ENCODE measurements around the gene ZFYVE16.
"Not testable (repeated sequence)": the region's sequence is repeated elsewhere in the genome, so short reads cannot be mapped to it uniquely, and the experiment has no call there.

Gene ZFYVE16

GRCh38 chr5:80390413-80390812 lies 17.5 kb upstream of the ZFYVE16 start:
- DNase-seq; H2BK12ac ChIP-seq (ENCODE audit: low read length); H3K4ac ChIP-seq (ENCODE audit: low read depth, low read length); H4K8ac ChIP-seq (ENCODE audit: low read depth, low read length); H3K79me2 ChIP-seq (ENCODE audit: control insufficient read depth, insufficient read depth, low read length, poor library complexity); H2AK5ac ChIP-seq (ENCODE audit: low read length); H3K14ac ChIP-seq (ENCODE audit: low read length); H3K9me3 ChIP-seq (ENCODE audit: insufficient read depth, low read depth, low read length); H3K4me3 ChIP-seq (ENCODE audit: low read depth, low read length); H3K4me2 ChIP-seq (ENCODE audit: low read length); H3K79me1 ChIP-seq (ENCODE audit: low read length); H3K27ac ChIP-seq (ENCODE audit: low read depth, low read length); H4K12ac ChIP-seq (ENCODE audit: low read depth, low read length); H2BK5ac ChIP-seq (ENCODE audit: low read depth, low read length, poor library complexity); H3K9ac ChIP-seq (ENCODE audit: low read length); H4K91ac ChIP-seq (ENCODE audit: low read depth, low read length); H2BK120ac ChIP-seq (ENCODE audit: insufficient read depth, low read length, poor library complexity); H3K18ac ChIP-seq (ENCODE audit: low read length); H3K36me3 ChIP-seq (ENCODE audit: control insufficient read depth in 1 of 2, insufficient read depth in 2 of 2, low read length in 2 of 2); H3K23ac ChIP-seq (ENCODE audit: low read length); H2AFZ ChIP-seq (ENCODE audit: insufficient read depth, low read length, poor library complexity); H3K4me1 ChIP-seq (ENCODE audit: control insufficient read depth in 1 of 2, insufficient read depth in 2 of 2, low read length in 2 of 2); H3K27me3 ChIP-seq (ENCODE audit: insufficient read depth, low read length): not testable (repeated sequence)
- WGBS (ENCODE audit: extremely low coverage, insufficient coverage, insufficient read length): no CpG with 5 or more reads among the region's 3 CpGs

GRCh38 chr5:80391267-80391666 lies 16.6 kb upstream of the ZFYVE16 start:
- not testable (repeated sequence) for H3K27ac ChIP-seq (ENCODE audit: low read depth, low read length); H3K79me2 ChIP-seq (ENCODE audit: control insufficient read depth, insufficient read depth, low read length, poor library complexity); H3K14ac ChIP-seq (ENCODE audit: low read length); H2AFZ ChIP-seq (ENCODE audit: insufficient read depth, low read length, poor library complexity); H2BK120ac ChIP-seq (ENCODE audit: insufficient read depth, low read length, poor library complexity); H3K9ac ChIP-seq (ENCODE audit: low read length); H3K79me1 ChIP-seq (ENCODE audit: low read length); H4K12ac ChIP-seq (ENCODE audit: low read depth, low read length); H3K4me3 ChIP-seq (ENCODE audit: low read depth, low read length); H4K8ac ChIP-seq (ENCODE audit: low read depth, low read length); H2BK12ac ChIP-seq (ENCODE audit: low read length); H3K4me1 ChIP-seq (ENCODE audit: control insufficient read depth in 1 of 2, insufficient read depth in 2 of 2, low read length in 2 of 2); H3K36me3 ChIP-seq (ENCODE audit: control insufficient read depth in 1 of 2, insufficient read depth in 2 of 2, low read length in 2 of 2); H3K4me2 ChIP-seq (ENCODE audit: low read length); H3K18ac ChIP-seq (ENCODE audit: low read length); H3K23ac ChIP-seq (ENCODE audit: low read length); H3K4ac ChIP-seq (ENCODE audit: low read depth, low read length); H3K9me3 ChIP-seq (ENCODE audit: insufficient read depth, low read depth, low read length); H2AK5ac ChIP-seq (ENCODE audit: low read length); H4K91ac ChIP-seq (ENCODE audit: low read depth, low read length); H3K27me3 ChIP-seq (ENCODE audit: insufficient read depth, low read length); H2BK5ac ChIP-seq (ENCODE audit: low read depth, low read length, poor library complexity)
- DNase-seq: peak in 1 of 2 donors; percentile 11

GRCh38 chr5:80399526-80400239 lies 8.2 kb upstream of the ZFYVE16 start:
- no peak overlapping the region for H2BK120ac ChIP-seq (ENCODE audit: insufficient read depth, low read length, poor library complexity)
- H3K4me1 ChIP-seq (ENCODE audit: control insufficient read depth in 1 of 2, insufficient read depth in 2 of 2, low read length in 2 of 2): no peaks in the 10 kb centered on the region
- H3K36me3 ChIP-seq (ENCODE audit: control insufficient read depth in 1 of 2, insufficient read depth in 2 of 2, low read length in 2 of 2): no peaks in the 10 kb centered on the region
- no CpG with 5 or more reads among the region's 1 CpG for WGBS (ENCODE audit: extremely low coverage, insufficient coverage, insufficient read length)
- H4K8ac ChIP-seq (ENCODE audit: low read depth, low read length): no peak overlapping the region
- H3K4ac ChIP-seq (ENCODE audit: low read depth, low read length): no peak overlapping the region
- no peak overlapping the region for H3K23ac ChIP-seq (ENCODE audit: low read length)
- no peak overlapping the region for H3K4me3 ChIP-seq (ENCODE audit: low read depth, low read length)
- peak in 1 of 2 donors; percentile 58 for DNase-seq
- H3K79me1 ChIP-seq (ENCODE audit: low read length): no peaks in the 10 kb centered on the region
- no peak overlapping the region for H3K4me2 ChIP-seq (ENCODE audit: low read length)
- H2AFZ ChIP-seq (ENCODE audit: insufficient read depth, low read length, poor library complexity): no peak overlapping the region
- no peak overlapping the region for H2BK12ac ChIP-seq (ENCODE audit: low read length)
- H4K12ac ChIP-seq (ENCODE audit: low read depth, low read length): no peak overlapping the region
- H3K18ac ChIP-seq (ENCODE audit: low read length): no peak overlapping the region
- H3K9me3 ChIP-seq (ENCODE audit: insufficient read depth, low read depth, low read length): no peaks in the 10 kb centered on the region
- no peak overlapping the region for H3K27ac ChIP-seq (ENCODE audit: low read depth, low read length)
- no peak overlapping the region for H2AK5ac ChIP-seq (ENCODE audit: low read length)
- H3K14ac ChIP-seq (ENCODE audit: low read length): no peak overlapping the region
- no peaks in the 10 kb centered on the region for H3K79me2 ChIP-seq (ENCODE audit: control insufficient read depth, insufficient read depth, low read length, poor library complexity)
- H3K27me3 ChIP-seq (ENCODE audit: insufficient read depth, low read length): no peaks in the 10 kb centered on the region
- H4K91ac ChIP-seq (ENCODE audit: low read depth, low read length): no peak overlapping the region
- H3K9ac ChIP-seq (ENCODE audit: low read length): no peak overlapping the region
- no peak overlapping the region for H2BK5ac ChIP-seq (ENCODE audit: low read depth, low read length, poor library complexity)

GRCh38 chr5:80400368-80400767 lies 7.5 kb upstream of the ZFYVE16 start:
- not testable (repeated sequence) for H3K4me2 ChIP-seq (ENCODE audit: low read length); H4K91ac ChIP-seq (ENCODE audit: low read depth, low read length); H4K8ac ChIP-seq (ENCODE audit: low read depth, low read length); H3K27me3 ChIP-seq (ENCODE audit: insufficient read depth, low read length); H3K27ac ChIP-seq (ENCODE audit: low read depth, low read length); H3K79me1 ChIP-seq (ENCODE audit: low read length); H3K9ac ChIP-seq (ENCODE audit: low read length); H3K23ac ChIP-seq (ENCODE audit: low read length); H3K4me3 ChIP-seq (ENCODE audit: low read depth, low read length); H2BK5ac ChIP-seq (ENCODE audit: low read depth, low read length, poor library complexity); H4K12ac ChIP-seq (ENCODE audit: low read depth, low read length); H3K14ac ChIP-seq (ENCODE audit: low read length); H3K18ac ChIP-seq (ENCODE audit: low read length); H3K4me1 ChIP-seq (ENCODE audit: control insufficient read depth in 1 of 2, insufficient read depth in 2 of 2, low read length in 2 of 2); H2AFZ ChIP-seq (ENCODE audit: insufficient read depth, low read length, poor library complexity); H2AK5ac ChIP-seq (ENCODE audit: low read length); H3K79me2 ChIP-seq (ENCODE audit: control insufficient read depth, insufficient read depth, low read length, poor library complexity); H2BK12ac ChIP-seq (ENCODE audit: low read length); H3K36me3 ChIP-seq (ENCODE audit: control insufficient read depth in 1 of 2, insufficient read depth in 2 of 2, low read length in 2 of 2); H2BK120ac ChIP-seq (ENCODE audit: insufficient read depth, low read length, poor library complexity); H3K9me3 ChIP-seq (ENCODE audit: insufficient read depth, low read depth, low read length); H3K4ac ChIP-seq (ENCODE audit: low read depth, low read length)
- WGBS (ENCODE audit: extremely low coverage, insufficient coverage, insufficient read length): no CpG with 5 or more reads among the region's 1 CpG
- DNase-seq: peak in 1 of 2 donors; percentile 16
